ENCODE measurements around the gene CCDC97.

The CCDC97 gene

DNA sequence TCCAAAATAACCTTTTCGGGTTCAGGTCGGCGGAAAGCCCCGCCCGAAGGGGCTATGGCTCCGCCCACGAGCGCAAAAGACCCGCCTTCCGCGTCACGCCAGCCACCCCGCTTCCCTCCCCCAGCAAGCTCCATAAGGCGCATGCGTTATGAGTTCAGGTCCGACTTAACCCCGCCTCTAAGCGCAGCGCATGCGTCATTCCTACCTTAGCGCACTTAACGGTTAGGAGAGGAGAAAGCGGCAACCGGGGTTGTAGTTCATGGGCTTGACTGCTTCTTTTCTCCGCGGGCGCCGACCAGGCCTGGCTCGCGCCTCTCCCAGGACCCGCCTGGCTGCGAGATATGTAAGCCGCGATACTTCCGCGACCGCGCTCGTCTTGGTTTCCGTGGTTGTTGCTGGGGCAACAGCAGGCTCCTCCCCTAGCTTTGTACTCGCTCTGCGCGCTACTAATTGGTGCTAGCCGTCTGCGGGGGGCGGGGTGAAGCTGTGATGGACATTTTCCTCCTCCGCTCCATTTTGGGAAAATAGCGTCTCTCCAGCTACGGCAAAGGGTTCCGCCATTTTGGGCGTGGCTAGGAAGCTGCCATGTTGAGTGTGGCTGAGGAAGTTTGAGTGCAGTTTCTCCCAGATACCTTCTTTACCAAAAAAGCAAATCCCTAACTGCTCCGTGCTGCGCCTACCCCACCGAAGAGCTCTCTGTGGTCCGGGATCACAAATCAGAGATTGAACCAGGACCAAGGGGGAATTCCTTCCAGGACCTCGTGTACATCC, 54.0 kb downstream of the CCDC97 start, which contains the start of gene B9D2 (continued):
- TF ChIP-seq, protein P1, sequence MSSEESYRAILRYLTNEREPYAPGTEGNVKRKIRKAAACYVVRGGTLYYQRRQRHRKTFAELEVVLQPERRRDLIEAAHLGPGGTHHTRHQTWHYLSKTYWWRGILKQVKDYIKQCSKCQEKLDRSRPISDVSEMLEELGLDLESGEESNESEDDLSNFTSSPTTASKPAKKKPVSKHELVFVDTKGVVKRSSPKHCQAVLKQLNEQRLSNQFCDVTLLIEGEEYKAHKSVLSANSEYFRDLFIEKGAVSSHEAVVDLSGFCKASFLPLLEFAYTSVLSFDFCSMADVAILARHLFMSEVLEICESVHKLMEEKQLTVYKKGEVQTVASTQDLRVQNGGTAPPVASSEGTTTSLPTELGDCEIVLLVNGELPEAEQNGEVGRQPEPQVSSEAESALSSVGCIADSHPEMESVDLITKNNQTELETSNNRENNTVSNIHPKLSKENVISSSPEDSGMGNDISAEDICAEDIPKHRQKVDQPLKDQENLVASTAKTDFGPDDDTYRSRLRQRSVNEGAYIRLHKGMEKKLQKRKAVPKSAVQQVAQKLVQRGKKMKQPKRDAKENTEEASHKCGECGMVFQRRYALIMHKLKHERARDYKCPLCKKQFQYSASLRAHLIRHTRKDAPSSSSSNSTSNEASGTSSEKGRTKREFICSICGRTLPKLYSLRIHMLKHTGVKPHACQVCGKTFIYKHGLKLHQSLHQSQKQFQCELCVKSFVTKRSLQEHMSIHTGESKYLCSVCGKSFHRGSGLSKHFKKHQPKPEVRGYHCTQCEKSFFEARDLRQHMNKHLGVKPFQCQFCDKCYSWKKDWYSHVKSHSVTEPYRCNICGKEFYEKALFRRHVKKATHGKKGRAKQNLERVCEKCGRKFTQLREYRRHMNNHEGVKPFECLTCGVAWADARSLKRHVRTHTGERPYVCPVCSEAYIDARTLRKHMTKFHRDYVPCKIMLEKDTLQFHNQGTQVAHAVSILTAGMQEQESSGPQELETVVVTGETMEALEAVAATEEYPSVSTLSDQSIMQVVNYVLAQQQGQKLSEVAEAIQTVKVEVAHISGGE (tag by site-specific recombination; conservative IDR thresholded peaks at IDR 0.05; ENCODE audit: low read depth): no peak
- TF ChIP-seq, protein P2, sequence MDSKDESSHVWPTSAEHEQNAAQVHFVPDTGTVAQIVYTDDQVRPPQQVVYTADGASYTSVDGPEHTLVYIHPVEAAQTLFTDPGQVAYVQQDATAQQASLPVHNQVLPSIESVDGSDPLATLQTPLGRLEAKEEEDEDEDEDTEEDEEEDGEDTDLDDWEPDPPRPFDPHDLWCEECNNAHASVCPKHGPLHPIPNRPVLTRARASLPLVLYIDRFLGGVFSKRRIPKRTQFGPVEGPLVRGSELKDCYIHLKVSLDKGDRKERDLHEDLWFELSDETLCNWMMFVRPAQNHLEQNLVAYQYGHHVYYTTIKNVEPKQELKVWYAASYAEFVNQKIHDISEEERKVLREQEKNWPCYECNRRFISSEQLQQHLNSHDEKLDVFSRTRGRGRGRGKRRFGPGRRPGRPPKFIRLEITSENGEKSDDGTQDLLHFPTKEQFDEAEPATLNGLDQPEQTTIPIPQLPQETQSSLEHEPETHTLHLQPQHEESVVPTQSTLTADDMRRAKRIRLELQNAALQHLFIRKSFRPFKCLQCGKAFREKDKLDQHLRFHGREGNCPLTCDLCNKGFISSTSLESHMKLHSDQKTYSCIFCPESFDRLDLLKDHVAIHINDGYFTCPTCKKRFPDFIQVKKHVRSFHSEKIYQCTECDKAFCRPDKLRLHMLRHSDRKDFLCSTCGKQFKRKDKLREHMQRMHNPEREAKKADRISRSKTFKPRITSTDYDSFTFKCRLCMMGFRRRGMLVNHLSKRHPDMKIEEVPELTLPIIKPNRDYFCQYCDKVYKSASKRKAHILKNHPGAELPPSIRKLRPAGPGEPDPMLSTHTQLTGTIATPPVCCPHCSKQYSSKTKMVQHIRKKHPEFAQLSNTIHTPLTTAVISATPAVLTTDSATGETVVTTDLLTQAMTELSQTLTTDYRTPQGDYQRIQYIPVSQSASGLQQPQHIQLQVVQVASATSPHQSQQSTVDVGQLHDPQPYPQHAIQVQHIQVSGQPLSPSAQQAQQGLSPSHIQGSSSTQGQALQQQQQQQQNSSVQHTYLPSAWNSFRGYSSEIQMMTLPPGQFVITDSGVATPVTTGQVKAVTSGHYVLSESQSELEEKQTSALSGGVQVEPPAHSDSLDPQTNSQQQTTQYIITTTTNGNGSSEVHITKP (tag by site-specific recombination; IDR thresholded peaks at IDR 0.05): peak; percentile 79
- TF ChIP-seq, protein P3, sequence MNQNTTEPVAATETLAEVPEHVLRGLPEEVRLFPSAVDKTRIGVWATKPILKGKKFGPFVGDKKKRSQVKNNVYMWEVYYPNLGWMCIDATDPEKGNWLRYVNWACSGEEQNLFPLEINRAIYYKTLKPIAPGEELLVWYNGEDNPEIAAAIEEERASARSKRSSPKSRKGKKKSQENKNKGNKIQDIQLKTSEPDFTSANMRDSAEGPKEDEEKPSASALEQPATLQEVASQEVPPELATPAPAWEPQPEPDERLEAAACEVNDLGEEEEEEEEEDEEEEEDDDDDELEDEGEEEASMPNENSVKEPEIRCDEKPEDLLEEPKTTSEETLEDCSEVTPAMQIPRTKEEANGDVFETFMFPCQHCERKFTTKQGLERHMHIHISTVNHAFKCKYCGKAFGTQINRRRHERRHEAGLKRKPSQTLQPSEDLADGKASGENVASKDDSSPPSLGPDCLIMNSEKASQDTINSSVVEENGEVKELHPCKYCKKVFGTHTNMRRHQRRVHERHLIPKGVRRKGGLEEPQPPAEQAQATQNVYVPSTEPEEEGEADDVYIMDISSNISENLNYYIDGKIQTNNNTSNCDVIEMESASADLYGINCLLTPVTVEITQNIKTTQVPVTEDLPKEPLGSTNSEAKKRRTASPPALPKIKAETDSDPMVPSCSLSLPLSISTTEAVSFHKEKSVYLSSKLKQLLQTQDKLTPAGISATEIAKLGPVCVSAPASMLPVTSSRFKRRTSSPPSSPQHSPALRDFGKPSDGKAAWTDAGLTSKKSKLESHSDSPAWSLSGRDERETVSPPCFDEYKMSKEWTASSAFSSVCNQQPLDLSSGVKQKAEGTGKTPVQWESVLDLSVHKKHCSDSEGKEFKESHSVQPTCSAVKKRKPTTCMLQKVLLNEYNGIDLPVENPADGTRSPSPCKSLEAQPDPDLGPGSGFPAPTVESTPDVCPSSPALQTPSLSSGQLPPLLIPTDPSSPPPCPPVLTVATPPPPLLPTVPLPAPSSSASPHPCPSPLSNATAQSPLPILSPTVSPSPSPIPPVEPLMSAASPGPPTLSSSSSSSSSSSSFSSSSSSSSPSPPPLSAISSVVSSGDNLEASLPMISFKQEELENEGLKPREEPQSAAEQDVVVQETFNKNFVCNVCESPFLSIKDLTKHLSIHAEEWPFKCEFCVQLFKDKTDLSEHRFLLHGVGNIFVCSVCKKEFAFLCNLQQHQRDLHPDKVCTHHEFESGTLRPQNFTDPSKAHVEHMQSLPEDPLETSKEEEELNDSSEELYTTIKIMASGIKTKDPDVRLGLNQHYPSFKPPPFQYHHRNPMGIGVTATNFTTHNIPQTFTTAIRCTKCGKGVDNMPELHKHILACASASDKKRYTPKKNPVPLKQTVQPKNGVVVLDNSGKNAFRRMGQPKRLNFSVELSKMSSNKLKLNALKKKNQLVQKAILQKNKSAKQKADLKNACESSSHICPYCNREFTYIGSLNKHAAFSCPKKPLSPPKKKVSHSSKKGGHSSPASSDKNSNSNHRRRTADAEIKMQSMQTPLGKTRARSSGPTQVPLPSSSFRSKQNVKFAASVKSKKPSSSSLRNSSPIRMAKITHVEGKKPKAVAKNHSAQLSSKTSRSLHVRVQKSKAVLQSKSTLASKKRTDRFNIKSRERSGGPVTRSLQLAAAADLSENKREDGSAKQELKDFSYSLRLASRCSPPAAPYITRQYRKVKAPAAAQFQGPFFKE (tag by site-specific recombination; IDR thresholded peaks at IDR 0.05; ENCODE audit: borderline replicate concordance): no peak
- peak; percentile 94 for TF ChIP-seq ZNF629 (tag by site-specific recombination; IDR thresholded peaks at IDR 0.05)
- TF ChIP-seq, protein P4, sequence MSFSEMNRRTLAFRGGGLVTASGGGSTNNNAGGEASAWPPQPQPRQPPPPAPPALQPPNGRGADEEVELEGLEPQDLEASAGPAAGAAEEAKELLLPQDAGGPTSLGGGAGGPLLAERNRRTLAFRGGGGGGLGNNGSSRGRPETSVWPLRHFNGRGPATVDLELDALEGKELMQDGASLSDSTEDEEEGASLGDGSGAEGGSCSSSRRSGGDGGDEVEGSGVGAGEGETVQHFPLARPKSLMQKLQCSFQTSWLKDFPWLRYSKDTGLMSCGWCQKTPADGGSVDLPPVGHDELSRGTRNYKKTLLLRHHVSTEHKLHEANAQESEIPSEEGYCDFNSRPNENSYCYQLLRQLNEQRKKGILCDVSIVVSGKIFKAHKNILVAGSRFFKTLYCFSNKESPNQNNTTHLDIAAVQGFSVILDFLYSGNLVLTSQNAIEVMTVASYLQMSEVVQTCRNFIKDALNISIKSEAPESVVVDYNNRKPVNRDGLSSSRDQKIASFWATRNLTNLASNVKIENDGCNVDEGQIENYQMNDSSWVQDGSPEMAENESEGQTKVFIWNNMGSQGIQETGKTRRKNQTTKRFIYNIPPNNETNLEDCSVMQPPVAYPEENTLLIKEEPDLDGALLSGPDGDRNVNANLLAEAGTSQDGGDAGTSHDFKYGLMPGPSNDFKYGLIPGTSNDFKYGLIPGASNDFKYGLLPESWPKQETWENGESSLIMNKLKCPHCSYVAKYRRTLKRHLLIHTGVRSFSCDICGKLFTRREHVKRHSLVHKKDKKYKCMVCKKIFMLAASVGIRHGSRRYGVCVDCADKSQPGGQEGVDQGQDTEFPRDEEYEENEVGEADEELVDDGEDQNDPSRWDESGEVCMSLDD (tag by site-specific recombination; IDR thresholded peaks at IDR 0.05): peak; percentile 12; the same call in 1 of the 2 replicates
- TF ChIP-seq, protein P5, sequence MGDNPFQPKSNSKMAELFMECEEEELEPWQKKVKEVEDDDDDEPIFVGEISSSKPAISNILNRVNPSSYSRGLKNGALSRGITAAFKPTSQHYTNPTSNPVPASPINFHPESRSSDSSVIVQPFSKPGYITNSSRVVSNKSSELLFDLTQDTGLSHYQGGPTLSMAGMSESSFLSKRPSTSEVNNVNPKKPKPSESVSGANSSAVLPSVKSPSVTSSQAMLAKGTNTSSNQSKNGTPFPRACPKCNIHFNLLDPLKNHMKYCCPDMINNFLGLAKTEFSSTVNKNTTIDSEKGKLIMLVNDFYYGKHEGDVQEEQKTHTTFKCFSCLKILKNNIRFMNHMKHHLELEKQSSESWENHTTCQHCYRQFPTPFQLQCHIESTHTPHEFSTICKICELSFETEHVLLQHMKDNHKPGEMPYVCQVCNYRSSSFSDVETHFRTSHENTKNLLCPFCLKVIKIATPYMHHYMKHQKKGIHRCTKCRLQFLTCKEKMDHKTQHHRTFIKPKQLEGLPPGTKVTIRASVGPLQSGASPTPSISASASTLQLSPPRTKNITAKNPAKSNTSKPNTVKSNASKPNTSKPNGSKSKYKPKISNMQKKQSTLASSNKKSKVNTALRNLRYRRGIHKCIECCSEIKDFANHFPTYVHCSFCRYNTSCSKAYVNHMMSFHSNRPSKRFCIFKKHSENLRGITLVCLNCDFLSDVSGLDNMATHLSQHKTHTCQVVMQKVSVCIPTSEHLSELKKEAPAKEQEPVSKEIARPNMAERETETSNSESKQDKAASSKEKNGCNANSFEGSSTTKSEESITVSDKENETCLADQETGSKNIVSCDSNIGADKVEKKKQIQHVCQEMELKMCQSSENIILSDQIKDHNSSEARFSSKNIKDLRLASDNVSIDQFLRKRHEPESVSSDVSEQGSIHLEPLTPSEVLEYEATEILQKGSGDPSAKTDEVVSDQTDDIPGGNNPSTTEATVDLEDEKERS (tag by site-specific recombination; IDR thresholded peaks at IDR 0.05): no peak
- TF ChIP-seq, protein P6, sequence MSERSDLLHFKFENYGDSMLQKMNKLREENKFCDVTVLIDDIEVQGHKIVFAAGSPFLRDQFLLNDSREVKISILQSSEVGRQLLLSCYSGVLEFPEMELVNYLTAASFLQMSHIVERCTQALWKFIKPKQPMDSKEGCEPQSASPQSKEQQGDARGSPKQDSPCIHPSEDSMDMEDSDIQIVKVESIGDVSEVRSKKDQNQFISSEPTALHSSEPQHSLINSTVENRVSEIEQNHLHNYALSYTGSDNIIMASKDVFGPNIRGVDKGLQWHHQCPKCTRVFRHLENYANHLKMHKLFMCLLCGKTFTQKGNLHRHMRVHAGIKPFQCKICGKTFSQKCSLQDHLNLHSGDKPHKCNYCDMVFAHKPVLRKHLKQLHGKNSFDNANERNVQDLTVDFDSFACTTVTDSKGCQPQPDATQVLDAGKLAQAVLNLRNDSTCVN (tag by site-specific recombination; optimal IDR thresholded peaks at IDR 0.05): peak; percentile 52
- no peak for TF ChIP-seq ZNF324 (tag by site-specific recombination; IDR thresholded peaks at IDR 0.05)
- TF ChIP-seq ZNF155 (tag by site-specific recombination; IDR thresholded peaks at IDR 0.05): no peak
- TF ChIP-seq ZBTB1 (tag by site-specific recombination; IDR thresholded peaks at IDR 0.05): no peak
- no peak for TF ChIP-seq ZNF10 (tag by site-specific recombination; IDR thresholded peaks at IDR 0.05)
- TF ChIP-seq, protein P7, sequence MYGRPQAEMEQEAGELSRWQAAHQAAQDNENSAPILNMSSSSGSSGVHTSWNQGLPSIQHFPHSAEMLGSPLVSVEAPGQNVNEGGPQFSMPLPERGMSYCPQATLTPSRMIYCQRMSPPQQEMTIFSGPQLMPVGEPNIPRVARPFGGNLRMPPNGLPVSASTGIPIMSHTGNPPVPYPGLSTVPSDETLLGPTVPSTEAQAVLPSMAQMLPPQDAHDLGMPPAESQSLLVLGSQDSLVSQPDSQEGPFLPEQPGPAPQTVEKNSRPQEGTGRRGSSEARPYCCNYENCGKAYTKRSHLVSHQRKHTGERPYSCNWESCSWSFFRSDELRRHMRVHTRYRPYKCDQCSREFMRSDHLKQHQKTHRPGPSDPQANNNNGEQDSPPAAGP (tag by site-specific recombination; IDR thresholded peaks at IDR 0.05): no peak
- no peak for TF ChIP-seq ZFP3 (tag by site-specific recombination; IDR thresholded peaks at IDR 0.05; ENCODE audit: low read depth)
